ENCODE results near the gene CNOT11. TPM values are rescaled to one million over a fixed set of nuclear protein-coding genes. Genes with fewer than 3 reads are reported as not detected.

Gene CNOT11
- total and polyA plus RNA-seq, 2 donors (not counting 1 experiment from before 2014, with no cell fraction given) = 16.3 to 53.1 TPM

- no peaks in the 10 kb centered on the region for H3K4me1 ChIP-seq (ENCODE audit: control insufficient read depth, extremely low read depth, insufficient read depth, low read length)
- no peak for DNase-seq (ENCODE audit: low read depth in 2 of 2)
- no peak overlapping the region for H3K27ac ChIP-seq (ENCODE audit: insufficient read depth, low read length)
- no peaks in the 10 kb centered on the region for H4K20me1 ChIP-seq (ENCODE audit: control insufficient read depth, extremely low read depth, insufficient read depth, low read length)
- H3K9me3 ChIP-seq (ENCODE audit: control insufficient read depth, insufficient read depth, low read depth, low read length) = no peaks in the 10 kb centered on the region
- TF ChIP-seq EZH2 (IDR thresholded peaks at IDR 0.05; ENCODE audit: low read length, missing control alignments) = no peak
- TF ChIP-seq, protein P1, sequence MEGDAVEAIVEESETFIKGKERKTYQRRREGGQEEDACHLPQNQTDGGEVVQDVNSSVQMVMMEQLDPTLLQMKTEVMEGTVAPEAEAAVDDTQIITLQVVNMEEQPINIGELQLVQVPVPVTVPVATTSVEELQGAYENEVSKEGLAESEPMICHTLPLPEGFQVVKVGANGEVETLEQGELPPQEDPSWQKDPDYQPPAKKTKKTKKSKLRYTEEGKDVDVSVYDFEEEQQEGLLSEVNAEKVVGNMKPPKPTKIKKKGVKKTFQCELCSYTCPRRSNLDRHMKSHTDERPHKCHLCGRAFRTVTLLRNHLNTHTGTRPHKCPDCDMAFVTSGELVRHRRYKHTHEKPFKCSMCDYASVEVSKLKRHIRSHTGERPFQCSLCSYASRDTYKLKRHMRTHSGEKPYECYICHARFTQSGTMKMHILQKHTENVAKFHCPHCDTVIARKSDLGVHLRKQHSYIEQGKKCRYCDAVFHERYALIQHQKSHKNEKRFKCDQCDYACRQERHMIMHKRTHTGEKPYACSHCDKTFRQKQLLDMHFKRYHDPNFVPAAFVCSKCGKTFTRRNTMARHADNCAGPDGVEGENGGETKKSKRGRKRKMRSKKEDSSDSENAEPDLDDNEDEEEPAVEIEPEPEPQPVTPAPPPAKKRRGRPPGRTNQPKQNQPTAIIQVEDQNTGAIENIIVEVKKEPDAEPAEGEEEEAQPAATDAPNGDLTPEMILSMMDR (conservative IDR thresholded peaks at IDR 0.05 in 1 of 2, IDR thresholded peaks at IDR 0.05 in 1 of 2; ENCODE audit: low read depth in 1 of 2, low read length in 2 of 2) = no peak
- H3K4me2 ChIP-seq (ENCODE audit: extremely low read depth, insufficient read depth, low read length) = no peak overlapping the region
- H3K27me3 ChIP-seq (ENCODE audit: control insufficient read depth, insufficient read depth, low read length) = no peaks in the 10 kb centered on the region
- no peak overlapping the region for H3K4me3 ChIP-seq (replicated peaks in 1 of 4; ENCODE audit: control extremely low read depth in 1 of 4, insufficient read depth in 1 of 4, low read depth in 3 of 4, low read length in 4 of 4)
- H3K79me2 ChIP-seq (ENCODE audit: control insufficient read depth, insufficient read depth, low read length) = peaks cover 12% of the 10 kb centered on the region
- no peak overlapping the region for H2AFZ ChIP-seq (ENCODE audit: low read length)
- H3K9ac ChIP-seq (ENCODE audit: insufficient read depth, low read length) = no peak overlapping the region
- H3K36me3 ChIP-seq (ENCODE audit: control insufficient read depth, insufficient read depth, low read length) = no peaks in the 10 kb centered on the region
Observed at GRCh38 chr2:101291973-101292372, 39.3 kb downstream of the CNOT11 start.

DNA sequence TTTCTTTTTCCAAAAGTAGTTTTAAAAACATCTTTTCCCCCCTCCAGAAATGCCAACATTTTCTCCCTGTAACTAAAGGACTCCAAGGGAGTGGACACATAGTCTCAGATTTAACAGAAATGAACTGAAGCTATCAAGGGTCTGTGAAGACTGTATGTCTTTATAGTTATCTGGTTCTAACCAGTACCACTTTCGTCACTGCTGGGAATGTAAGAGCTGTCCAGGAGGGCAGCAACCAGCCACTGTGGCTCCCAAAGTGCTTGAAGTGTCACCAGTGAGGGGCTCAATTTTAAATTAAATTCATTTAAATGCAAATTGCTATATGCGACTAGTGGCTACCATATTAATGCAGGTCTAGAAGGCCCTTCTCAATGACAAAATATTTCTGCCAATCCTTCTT lies 40.9 kb downstream of the CNOT11 start:
- no peak for DNase-seq (ENCODE audit: low read depth in 2 of 2)
- Histone ChIP-seq H2AFZ (ENCODE audit: low read length) (no peak overlapping the region), H3K9ac (ENCODE audit: insufficient read depth, low read length) (no peak overlapping the region), H3K27ac (ENCODE audit: insufficient read depth, low read length) (no peak overlapping the region), H3K4me2 (ENCODE audit: extremely low read depth, insufficient read depth, low read length) (no peak overlapping the region), H4K20me1 (ENCODE audit: control insufficient read depth, extremely low read depth, insufficient read depth, low read length) (no peaks in the 10 kb centered on the region), H3K79me2 (ENCODE audit: control insufficient read depth, insufficient read depth, low read length) (peaks cover 25% of the 10 kb centered on the region), H3K4me3 (replicated peaks in 1 of 4; ENCODE audit: control extremely low read depth in 1 of 4, insufficient read depth in 1 of 4, low read depth in 3 of 4, low read length in 4 of 4) (no peak overlapping the region), H3K9me3 (ENCODE audit: control insufficient read depth, insufficient read depth, low read depth, low read length) (no peaks in the 10 kb centered on the region), H3K4me1 (ENCODE audit: control insufficient read depth, extremely low read depth, insufficient read depth, low read length) (no peaks in the 10 kb centered on the region), H3K27me3 (ENCODE audit: control insufficient read depth, insufficient read depth, low read length) (no peaks in the 10 kb centered on the region), H3K36me3 (ENCODE audit: control insufficient read depth, insufficient read depth, low read length) (no peaks in the 10 kb centered on the region)
- TF ChIP-seq, protein P1 (conservative IDR thresholded peaks at IDR 0.05 in 1 of 2, IDR thresholded peaks at IDR 0.05 in 1 of 2; ENCODE audit: low read depth in 1 of 2, low read length in 2 of 2) = no peak
- TF ChIP-seq EZH2 (IDR thresholded peaks at IDR 0.05; ENCODE audit: low read length, missing control alignments) = no peak

DNA sequence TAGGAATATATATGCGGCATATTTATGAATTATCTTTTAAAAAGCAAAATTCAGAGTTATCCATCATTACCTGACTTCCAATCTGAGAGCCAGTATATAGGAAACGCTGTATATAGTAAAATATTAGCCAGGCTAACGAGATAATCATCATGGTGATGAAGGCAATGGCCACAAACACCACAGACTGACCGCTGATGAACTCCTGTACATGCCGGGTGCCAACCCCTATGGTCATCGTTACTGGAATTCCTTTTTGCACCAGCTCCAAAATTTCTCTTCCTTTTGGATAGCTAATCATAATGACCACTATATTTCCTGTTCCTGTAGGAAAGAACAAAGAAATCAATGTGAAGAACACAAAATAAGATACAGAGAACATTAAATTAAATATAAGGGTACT lies 42.2 kb downstream of the CNOT11 start:
- H3K27me3 ChIP-seq (ENCODE audit: control insufficient read depth, insufficient read depth, low read length) = no peaks in the 10 kb centered on the region
- H2AFZ ChIP-seq (ENCODE audit: low read length) = no peak overlapping the region
- H3K4me1 ChIP-seq (ENCODE audit: control insufficient read depth, extremely low read depth, insufficient read depth, low read length) = no peaks in the 10 kb centered on the region
- no peaks in the 10 kb centered on the region for H4K20me1 ChIP-seq (ENCODE audit: control insufficient read depth, extremely low read depth, insufficient read depth, low read length)
- H3K79me2 ChIP-seq (ENCODE audit: control insufficient read depth, insufficient read depth, low read length) = peaks cover 37% of the 10 kb centered on the region
- TF ChIP-seq, protein P1 (conservative IDR thresholded peaks at IDR 0.05 in 1 of 2, IDR thresholded peaks at IDR 0.05 in 1 of 2; ENCODE audit: low read depth in 1 of 2, low read length in 2 of 2) = no peak
- no peak for TF ChIP-seq EZH2 (IDR thresholded peaks at IDR 0.05; ENCODE audit: low read length, missing control alignments)
- no peaks in the 10 kb centered on the region for H3K36me3 ChIP-seq (ENCODE audit: control insufficient read depth, insufficient read depth, low read length)
- no peak overlapping the region for H3K4me2 ChIP-seq (ENCODE audit: extremely low read depth, insufficient read depth, low read length)
- no peak for DNase-seq (ENCODE audit: low read depth in 2 of 2)
- no peak overlapping the region for H3K4me3 ChIP-seq (replicated peaks in 1 of 4; ENCODE audit: control extremely low read depth in 1 of 4, insufficient read depth in 1 of 4, low read depth in 3 of 4, low read length in 4 of 4)
- H3K9me3 ChIP-seq (ENCODE audit: control insufficient read depth, insufficient read depth, low read depth, low read length) = no peaks in the 10 kb centered on the region
- no peak overlapping the region for H3K27ac ChIP-seq (ENCODE audit: insufficient read depth, low read length)
- no peak overlapping the region for H3K9ac ChIP-seq (ENCODE audit: insufficient read depth, low read length)
